ENCODE results near the gene SARDH.
A peak's percentile ranks its signal among the peaks of the same experiment; 100 is the strongest.
"Not testable (repeated sequence)": the region's sequence is repeated elsewhere in the genome, so short reads cannot be mapped to it uniquely, and the experiment has no call there.

Gene SARDH

DNA sequence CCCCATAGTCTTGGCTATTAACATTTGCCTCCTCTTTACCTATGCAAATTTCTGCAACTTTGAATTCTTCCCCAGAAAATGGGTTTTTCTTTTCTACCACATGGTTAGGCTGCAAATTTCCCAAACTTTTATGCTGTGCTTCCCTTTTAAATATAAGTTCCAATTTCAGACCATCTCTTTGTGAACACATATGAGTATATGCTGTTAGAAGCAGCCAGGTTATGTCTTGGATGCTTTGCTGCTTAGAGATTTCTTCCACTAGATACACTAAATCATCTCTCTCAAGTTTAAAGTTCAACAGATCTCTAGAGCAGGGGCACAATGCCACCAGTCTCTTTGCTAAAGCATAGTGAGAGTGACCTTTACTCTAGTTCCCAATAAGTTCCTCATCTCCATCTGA is 112.1 kb downstream of the SARDH start:
- not testable (repeated sequence) for DNase-seq

DNA sequence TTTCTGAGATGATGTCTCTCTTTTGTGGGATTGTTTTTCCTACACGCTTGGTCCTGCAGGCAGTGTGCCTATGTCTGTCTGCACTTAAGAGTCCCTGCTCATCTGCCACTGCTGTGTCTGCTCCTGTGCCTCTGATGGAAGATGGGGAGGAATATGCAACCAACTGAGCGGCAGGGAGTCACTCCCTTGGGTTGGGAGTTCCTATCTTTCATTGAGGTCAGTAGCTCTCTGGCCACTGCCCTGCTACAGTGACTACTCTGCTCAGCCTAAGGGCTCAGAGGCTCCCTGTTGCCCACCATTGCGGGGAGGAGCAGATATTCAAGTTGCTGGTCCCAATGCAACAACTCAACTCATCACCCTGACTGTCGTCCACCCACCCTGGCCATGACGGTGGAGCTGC is 115.6 kb downstream of the SARDH start:
- DNase-seq: no peak

DNA sequence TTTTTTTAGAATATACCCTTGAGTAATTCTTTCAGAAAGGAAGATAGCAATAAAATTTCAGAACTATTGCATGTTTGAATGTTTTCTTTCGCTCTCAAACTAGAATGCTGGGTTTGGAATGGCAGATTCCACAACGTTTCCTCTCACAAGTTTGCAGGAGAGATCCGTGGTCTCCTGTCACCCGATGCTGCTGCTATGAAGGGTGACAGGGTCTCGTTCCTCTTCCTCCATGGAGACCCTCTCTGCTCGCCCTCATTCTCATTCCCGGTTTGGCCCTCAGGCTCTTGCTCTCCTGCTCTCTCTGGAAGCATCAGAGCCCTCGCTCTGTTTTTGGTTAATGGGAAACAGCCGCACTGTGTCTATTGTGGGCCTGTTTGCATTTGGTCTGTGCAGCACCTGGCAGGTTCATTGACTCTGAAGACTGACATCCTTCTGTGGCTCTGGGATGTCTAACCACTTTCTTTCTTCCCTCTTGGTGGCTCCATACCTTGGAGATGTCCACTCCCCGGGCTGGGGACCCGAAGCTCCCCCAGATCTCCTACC is 116.4 kb downstream of the SARDH start:
- DNase-seq: no peak

DNA sequence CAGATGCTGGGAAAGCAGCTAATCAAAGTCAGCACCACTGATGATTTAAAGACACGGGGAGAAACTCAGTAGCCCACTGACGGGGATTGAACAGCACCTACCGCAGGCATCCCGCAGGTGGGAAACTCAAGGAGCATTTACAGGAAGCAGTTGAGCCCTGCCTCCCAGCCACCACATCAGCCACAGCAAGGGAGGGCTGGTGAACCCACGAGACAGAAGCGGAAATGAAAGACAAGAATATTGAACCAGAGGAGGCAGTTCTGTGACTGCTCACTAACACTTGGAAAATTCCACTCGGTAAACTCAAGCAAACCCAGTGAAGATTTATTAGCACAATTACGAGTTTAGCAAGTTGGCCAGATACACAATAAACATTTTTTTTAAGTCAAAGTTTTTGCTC is 118.4 kb downstream of the SARDH start:
- peak; percentile 3 to 60 (median 38) for DNase-seq

DNA sequence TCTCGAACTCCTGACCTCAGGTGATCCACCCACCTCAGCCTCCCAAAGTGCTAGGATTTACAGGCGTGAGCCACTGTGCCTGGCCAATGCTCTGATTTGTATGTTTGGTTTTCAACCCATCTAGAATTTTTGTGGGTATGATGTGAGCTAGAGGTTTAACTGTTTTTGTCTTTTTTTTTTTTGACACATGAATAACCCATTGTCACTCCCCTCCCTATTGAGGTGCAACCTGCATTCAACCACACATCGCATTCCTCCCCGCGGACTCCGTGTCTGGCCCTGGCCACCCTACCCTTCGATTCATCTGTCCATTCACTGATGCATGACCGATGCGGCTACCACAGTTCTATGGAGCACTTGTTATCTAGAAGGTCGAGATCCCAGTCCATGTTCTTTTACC is 119.4 kb downstream of the SARDH start:
- DNase-seq: no peak

DNA sequence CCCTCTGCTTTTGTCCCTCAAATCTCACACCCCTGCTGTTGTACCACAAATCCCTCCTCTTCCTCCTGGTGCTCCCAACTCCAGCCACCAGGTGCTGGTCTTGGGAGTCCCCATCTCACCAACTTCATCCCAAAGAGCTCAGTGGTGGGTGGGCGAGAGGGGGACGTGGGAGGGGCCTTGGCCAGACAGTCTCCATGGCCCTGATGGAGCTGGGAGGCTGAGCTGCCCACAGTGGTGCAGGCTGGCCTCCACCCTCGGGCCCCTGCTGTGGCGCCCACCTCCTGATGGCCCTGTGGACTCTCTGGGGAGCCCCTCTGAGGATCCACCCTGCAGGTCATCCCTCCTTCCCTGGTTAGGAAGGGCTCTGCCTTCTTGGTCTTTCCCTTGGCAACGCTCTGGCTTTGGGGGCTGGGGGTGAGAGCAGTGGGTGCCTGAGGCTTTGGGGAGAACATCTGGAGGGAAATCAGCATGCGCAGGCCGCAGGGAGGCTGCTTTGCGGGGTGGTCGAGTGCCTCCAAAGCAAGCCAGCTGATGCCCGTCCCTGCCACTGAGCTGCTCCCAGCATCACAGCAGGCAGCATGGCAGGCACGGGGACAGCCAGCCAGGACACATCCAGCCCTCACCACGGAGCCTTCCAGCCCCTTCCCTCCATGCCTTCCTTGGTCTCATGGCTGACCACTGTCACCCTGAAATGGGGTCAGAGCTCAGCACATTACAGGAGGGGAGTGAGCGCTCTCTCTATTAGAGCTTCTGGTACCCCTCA is 121.3 kb downstream of the SARDH start:
- DNase-seq: no peak

DNA sequence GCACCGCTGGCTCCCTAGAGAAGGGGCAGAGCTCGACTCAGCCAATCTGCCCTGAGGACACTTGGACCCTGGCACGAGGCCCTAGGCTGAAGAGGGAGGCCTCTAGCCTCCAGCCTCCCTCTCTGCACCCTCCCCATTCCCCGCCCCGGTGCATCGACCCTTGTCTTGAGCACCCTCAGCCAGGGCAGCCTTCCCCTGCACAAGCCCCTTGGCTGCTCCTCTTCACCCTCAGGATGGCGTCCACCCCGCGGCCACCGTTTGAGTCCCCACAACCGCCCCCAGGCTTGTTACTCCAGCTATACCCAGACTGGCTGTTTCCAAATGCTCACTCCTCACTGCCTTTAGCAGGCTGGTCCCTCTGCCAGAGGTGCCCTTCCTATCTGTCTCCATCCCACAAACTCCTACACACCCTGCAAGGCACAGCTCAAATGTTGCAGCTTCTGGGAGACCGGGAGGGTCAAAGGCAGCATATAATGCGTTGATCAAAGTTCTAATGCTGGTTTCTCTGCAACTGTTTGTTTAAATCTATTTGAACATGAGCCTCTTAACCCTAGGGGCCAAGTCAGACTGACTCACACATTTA is 122.5 kb downstream of the SARDH start:
- DNase-seq: no peak

DNA sequence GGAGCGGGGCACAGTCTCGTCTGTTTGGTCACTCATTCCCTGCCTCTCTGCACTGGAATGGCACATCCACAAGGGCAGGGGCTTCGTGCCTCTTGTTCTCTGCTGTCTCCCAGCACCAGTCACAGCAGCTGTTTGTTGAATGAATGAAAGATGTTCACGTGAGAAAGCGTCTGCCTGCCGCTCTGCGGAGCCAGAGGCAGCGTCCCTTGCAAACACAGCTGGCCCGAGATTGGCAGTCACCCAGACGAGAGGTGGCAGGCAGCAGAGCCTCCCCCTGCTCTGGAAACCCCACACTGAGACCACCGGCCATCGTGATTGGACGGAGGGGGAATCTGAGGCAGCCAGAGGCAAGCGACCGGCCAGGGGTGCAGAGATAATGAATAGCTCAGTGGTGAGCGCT is 123.0 kb downstream of the SARDH start:
- DNase-seq: no peak

DNA sequence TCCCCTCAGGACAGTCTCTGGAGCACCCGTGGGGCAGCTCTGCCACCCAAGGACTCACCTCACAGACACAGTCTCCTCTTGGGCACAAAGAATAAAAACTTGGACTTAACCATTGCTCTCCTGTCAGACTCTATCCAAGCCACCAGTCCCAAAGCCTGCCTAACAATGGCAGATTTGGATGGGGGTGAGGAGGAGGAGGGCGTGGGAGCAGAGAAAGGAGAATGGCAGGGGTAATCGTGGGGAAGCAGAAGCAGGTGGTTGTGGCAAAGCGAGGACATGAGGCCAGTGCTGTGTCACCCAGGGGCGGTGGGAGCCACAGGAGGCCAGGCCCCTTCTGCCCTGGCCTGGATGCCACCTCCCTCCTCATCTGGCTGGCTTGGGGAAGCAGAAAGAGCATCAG is 123.5 kb downstream of the SARDH start:
- no peak for DNase-seq

DNA sequence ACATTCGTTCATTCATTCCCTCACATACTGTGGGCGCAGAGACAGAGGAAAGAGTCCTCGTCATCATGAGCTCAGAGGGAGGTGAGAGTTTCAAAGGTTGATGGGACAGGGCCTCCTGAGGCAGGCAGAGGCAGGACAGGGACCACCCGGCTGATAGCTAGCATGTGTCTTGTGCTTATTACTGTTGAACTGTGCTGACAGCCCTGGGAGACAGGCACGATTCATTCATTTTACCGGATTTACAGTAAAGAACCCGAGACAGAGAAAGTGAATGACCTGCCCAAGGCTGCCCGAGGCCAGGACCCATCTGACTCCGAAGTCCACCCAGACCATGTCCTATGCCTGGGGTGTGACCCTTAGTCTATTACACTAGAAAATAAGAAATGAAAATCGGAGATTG is 124.1 kb downstream of the SARDH start:
- no peak for DNase-seq
